Adrenal gland (tissue), 12 donors: ENCODE data around the gene ORC2. TPM values are rescaled to one million over a fixed set of nuclear protein-coding genes. Genes with fewer than 3 reads are reported as not detected.
A peak's percentile ranks its signal among the peaks of the same experiment; 100 is the strongest.
"Not testable (repeated sequence)": the region's sequence is repeated elsewhere in the genome, so short reads cannot be mapped to it uniquely, and the experiment has no call there.

Source experiments
- DNase-seq, 7 donors: peaks; one replicate each; pipeline ENCODE4 v3.0.0-alpha.2; 2019 to 2020
- H3K27ac ChIP-seq, 5 donors: fragments of 200-600 bp; sonication (generic) in 4 of 5; 1 replicate in 3 of 5; 2 replicates in 2 of 5; pipeline versions ENCODE4 v1.5.1 to v1.8.0; 2016 to 2020; ENCODE audit warnings: mild to moderate bottlenecking in 1 of 5
- H3K27me3 ChIP-seq: fragments of 200-600 bp; 2 replicates; pipeline ENCODE4 v1.8.0; 2021
- H3K36me3 ChIP-seq, 2 donors: fragments of 200-600 bp; replicated peaks in 1 of 2; 1 replicate in 1 of 2; 2 replicates in 1 of 2; pipeline versions ENCODE4 v1.5.1 to v1.8.0; 2018 to 2022
- H3K4me1 ChIP-seq, 2 donors: fragments of 200-600 bp; replicated peaks in 1 of 2; 1 replicate in 1 of 2; 2 replicates in 1 of 2; pipeline versions ENCODE4 v1.5.1 to v1.8.0; 2018 to 2021
- H3K4me3 ChIP-seq, 4 donors: fragments of 200-600 bp; sonication (generic) in 3 of 4; one replicate each; pipeline ENCODE4 v1.5.1; 2016 to 2018
- H3K9me3 ChIP-seq, 3 donors: fragments of 200-600 bp; sonication (generic) in 1 of 3; replicated peaks in 1 of 3; 1 replicate in 2 of 3; 2 replicates in 1 of 3; pipeline versions ENCODE4 v1.5.1 to v1.8.0; 2016 to 2021
- CTCF ChIP-seq, 6 experiments: fragments of 450-650 bp in 4 of 6; fragments of 200-600 bp in 2 of 6; sonication (generic) in 1 of 6; IDR thresholded peaks; 1 replicate in 5 of 6; 2 replicates in 1 of 6; pipeline versions ENCODE4 v1.5.1 to v1.8.0; 2016 to 2021; ENCODE audit warnings: antibody characterized with exemption in 6 of 6, mild to moderate bottlenecking in 2 of 6, moderate library complexity in 1 of 6
- POLR2A ChIP-seq, 2 donors: fragments of 450-650 bp; IDR thresholded peaks; one replicate each; pipeline ENCODE4 v1.6.1; 2017; ENCODE audit warnings: antibody characterized with exemption in 2 of 2, mild to moderate bottlenecking in 2 of 2, moderate library complexity in 1 of 2
- WGBS, 4 donors: extraction: QIAGEN DNeasy Blood & Tissue Kit in 2 of 4; methylation state at CpG; one replicate each; pipeline versions ENCODE4 v1.1.5 to v1.1.7; 2013 to 2017; 5-methylcytosine and 5-hydroxymethylcytosine counted together
- intact Hi-C, 2 donors: fragments of 100-400 bp; cut with DNase I; formaldehyde crosslinking; loops; one replicate each; pipeline versions ENCODE4 v1.14.1 to v1.15.0; 2022 to 2023
- polyA plus RNA-seq, 3 donors: library from polyadenylated mRNA; stranded (reverse); fragments of 200-250 nt in 2 of 3; fragments of 350-450 nt in 1 of 3; fragmentation: Illumina TruSeq in 1 of 3; extraction: RNeasy Lipid Tissue Mini Kit (QIAGEN cat#74804) in 1 of 3; gene quantifications; one replicate each; pipeline ENCODE4 v1.2.3, GENCODE V29; 2013 to 2014
- total RNA-seq, 9 donors: library from RNA; depleted of rRNA in 4 of 9; stranded (reverse); fragments of >200 nt in 4 of 9; fragments of 120-200 nt in 1 of 9; fragmentation: NEBNext Ultra II Directional in 1 of 9; extraction: Animal tissue kit (Norgen Biotek cat#: 25700) in 1 of 9; gene quantifications; one replicate each; pipeline versions ENCODE4 v1.1.0 to v1.2.4, GENCODE V29; 2013 to 2023
- donor health status: healthy with polysubstance abuse.
- donor health status: Bipolar disorder and iron deficiency.
- donor health status: DM: yes; HTN: yes; CAD: no.
- donor health status: DM: no; HTN: no; CAD: no.
- donor health status: DM: no; HTN: no; CAD: no.
- donor health status: DM: yes; HTN: yes; CAD: no.

ORC2 gene
- total and polyA plus RNA-seq, 12 donors = 5.0 to 30.7 (median 19.0) TPM

DNA sequence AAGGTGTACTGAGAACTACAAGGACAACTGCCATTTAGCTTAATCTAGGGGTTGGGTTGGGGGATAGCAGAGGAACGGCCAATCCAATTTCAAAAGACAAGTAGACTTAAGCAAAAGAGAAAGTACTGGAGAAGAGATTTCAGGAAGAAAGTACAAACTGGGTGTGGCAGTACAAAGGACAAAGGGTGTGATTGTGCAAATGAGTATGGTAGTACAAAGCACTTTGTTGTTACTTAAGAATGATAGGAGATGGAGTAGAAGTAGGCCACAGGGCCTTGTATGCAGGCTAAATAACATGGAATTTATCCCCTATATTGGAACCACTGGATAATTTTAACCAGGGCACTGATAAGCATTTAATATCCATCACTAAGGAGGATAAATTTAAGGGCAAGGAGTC lies 4.7 kb upstream of the ORC2 start:
- Histone ChIP-seq H3K27ac (no peak overlapping the region), H3K36me3 (no peaks in the 10 kb centered on the region), H3K27me3 (no peaks in the 10 kb centered on the region), H3K9me3 (no peaks in the 10 kb centered on the region), H3K4me1 (peaks cover 0 to 8% of the 10 kb centered on the region in 2 donors), H3K4me3 (no peak overlapping the region)
- no peak for DNase-seq
- intact Hi-C loops = loop anchor here in 1 of 2 donors (10.0 kb wide), 1 partner anchor 187 kb away; no protein-coding TSS in a partner anchor
- TF ChIP-seq CTCF (IDR thresholded peaks at IDR 0.05) (no peak), POLR2A (IDR thresholded peaks at IDR 0.05) (no peak)
- WGBS, 4 donors = 80 to 100% (median 93%) methylated on average over 1 of the region's 1 CpG

DNA sequence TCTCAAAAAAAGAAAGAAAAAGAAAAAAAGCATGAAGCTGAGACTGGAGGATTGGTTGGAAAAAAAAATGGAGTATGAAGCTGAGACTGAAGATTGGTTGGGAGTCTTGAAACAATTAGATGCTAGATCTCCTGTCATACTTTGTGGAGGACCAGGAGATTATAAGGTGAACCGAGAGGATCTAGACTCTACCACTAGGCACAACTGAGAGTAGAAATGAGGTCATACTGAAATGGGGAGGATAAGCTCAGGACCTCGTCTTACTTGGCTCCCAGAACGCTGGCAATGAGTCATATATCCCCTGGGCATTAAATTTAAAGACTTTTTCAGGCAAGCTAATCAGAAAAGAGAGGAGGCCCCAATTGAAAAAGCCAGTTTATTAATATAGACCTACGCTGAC lies 3.3 kb upstream of the ORC2 start:
- TF ChIP-seq CTCF (IDR thresholded peaks at IDR 0.05) = no peak
- TF ChIP-seq POLR2A (IDR thresholded peaks at IDR 0.05) = no peak
- no peak overlapping the region for H3K27ac ChIP-seq
- H3K36me3 ChIP-seq = no peaks in the 10 kb centered on the region
- intact Hi-C loops = loop anchor here in 1 of 2 donors (10.0 kb wide), 1 partner anchor 188 kb away; no protein-coding TSS in a partner anchor
- DNase-seq = no peak
- peaks cover 12 to 19% of the 10 kb centered on the region in 2 donors for H3K4me1 ChIP-seq
- H3K4me3 ChIP-seq = no peak overlapping the region
- H3K27me3 ChIP-seq = no peaks in the 10 kb centered on the region
- 55 to 72% (median 62%) methylated on average over 4 of the region's 4 CpGs for WGBS, 4 donors
- no peaks in the 10 kb centered on the region for H3K9me3 ChIP-seq

- TF ChIP-seq CTCF (IDR thresholded peaks at IDR 0.05) (no peak), POLR2A (IDR thresholded peaks at IDR 0.05) (no peak)
- H3K9me3 ChIP-seq = no peaks in the 10 kb centered on the region
- H3K36me3 ChIP-seq = no peaks in the 10 kb centered on the region
- intact Hi-C loops = loop anchor here in 1 of 2 donors (10.0 kb wide), 1 partner anchor 190 kb away; no protein-coding TSS in a partner anchor
- H3K4me3 ChIP-seq = peak overlapping the region in 2 of 4 donors; percentile 71 to 96
- H3K27me3 ChIP-seq = no peaks in the 10 kb centered on the region
- DNase-seq = no peak
- H3K27ac ChIP-seq = peak overlapping the region in 1 of 5 donors; percentile 91
- 63 to 84% (median 67%) methylated on average over 6 of the region's 6 CpGs for WGBS, 4 donors
- H3K4me1 ChIP-seq = peaks cover 17 to 31% of the 10 kb centered on the region in 2 donors
These were observed 1.0 kb upstream of the ORC2 start for GRCh38 chr2:200964498-200964897.

GRCh38 chr2:200963918-200964252 lies 425 bp upstream of the ORC2 start:
- not testable (repeated sequence) for H3K36me3 ChIP-seq, H3K27me3 ChIP-seq, DNase-seq, H3K9me3 ChIP-seq
- intact Hi-C loops = loop anchor here in 1 of 2 donors (10.0 kb wide), 1 partner anchor 191 kb away; no protein-coding TSS in a partner anchor
- Histone ChIP-seq H3K4me3 (peak overlapping the region; percentile 71 to 96 (median 94)), H3K27ac (peak overlapping the region in 4 of 5 donors; percentile 77 to 94 (median 90)), H3K4me1 (peaks cover 17 to 31% of the 10 kb centered on the region in 2 donors)
- 0 to 4% (median 1%) methylated on average over 9 to 21 of the region's 21 CpGs for WGBS, 4 donors

- TF ChIP-seq POLR2A (IDR thresholded peaks at IDR 0.05) = no peak
- no peak for TF ChIP-seq CTCF (IDR thresholded peaks at IDR 0.05)
- H3K36me3 ChIP-seq = peaks cover 0 to under 1% of the 10 kb centered on the region in 2 donors
- peak in 4 of 7 donors; percentile 26 to 60 (median 40) for DNase-seq
- peak overlapping the region; percentile 62 to 94 (median 88) for H3K27ac ChIP-seq
- intact Hi-C loops = loop anchor here in 1 of 2 donors (10.0 kb wide), 1 partner anchor 192 kb away; no protein-coding TSS in a partner anchor
- WGBS, 4 donors = 1 to 4% (median 2%) methylated on average over 7 of the region's 7 CpGs
- H3K27me3 ChIP-seq = no peaks in the 10 kb centered on the region
- H3K4me1 ChIP-seq = peaks cover 17 to 31% of the 10 kb centered on the region in 2 donors
- peak overlapping the region; percentile 71 to 96 (median 94) for H3K4me3 ChIP-seq
- no peaks in the 10 kb centered on the region for H3K9me3 ChIP-seq
These were observed 693 bp downstream of the ORC2 start for GRCh38 chr2:200962811-200963123.
